H1 (cell line): ENCODE measurements around the gene TRPT1.

Experiments
- CHD2 ChIP-seq: IDR thresholded peaks from 2 replicates; pipeline ENCODE4 v1.6.1; 2012; ENCODE audit warnings: low read length, improper control_type of control experiment
- SIN3A ChIP-seq, 2 experiments: IDR thresholded peaks in 1 of 2; conservative IDR thresholded peaks in 1 of 2; 2 replicates each; pipeline ENCODE4 v1.6.1; 2011 to 2012; ENCODE audit warnings: low read length in 2 of 2, improper control_type of control experiment in 1 of 2, low read depth in 1 of 2, mild to moderate bottlenecking in 1 of 2

DNA sequence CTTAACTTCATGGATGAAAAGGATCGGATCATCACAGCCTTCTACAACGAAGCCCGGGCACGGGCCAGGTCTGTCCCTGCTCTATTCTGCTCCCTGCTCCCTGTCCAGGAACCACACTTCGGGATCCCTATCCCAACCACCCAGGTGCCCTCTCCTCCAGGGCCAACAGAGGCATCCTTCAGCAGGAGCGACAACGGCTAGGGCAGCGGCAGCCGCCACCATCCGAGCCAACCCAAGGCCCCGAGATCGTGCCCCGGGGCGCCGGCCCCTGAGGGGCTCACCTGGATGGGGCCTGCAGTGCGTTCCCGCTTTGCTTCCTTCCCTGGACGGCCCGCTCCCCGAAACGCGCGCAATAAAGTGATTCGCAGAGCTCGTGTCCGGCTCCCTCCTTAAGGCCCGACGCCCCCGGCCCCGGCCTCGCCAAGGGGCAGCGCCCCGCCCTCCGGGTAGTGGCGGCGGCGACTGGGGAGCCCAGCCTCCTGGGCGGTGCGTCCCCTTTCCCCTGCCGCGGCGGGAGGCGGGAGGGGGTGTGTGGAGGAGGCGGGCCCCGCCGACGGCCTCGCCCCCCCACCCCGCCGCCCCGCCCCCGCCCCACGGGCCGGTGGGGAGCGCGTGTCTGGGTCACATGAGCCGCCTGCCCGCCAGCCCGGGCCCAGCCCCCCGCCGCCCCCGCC is 8.1 kb upstream of the TRPT1 start, which contains the start of gene VEGFB:
- TF ChIP-seq SIN3A (conservative IDR thresholded peaks at IDR 0.05 in 1 of 2, IDR thresholded peaks at IDR 0.05 in 1 of 2; ENCODE audit: low read depth in 1 of 2, low read length in 2 of 2) (no peak), CHD2 (no peak)
